ENCODE results near the gene KIN. TPM values are rescaled to one million over a fixed set of nuclear protein-coding genes. Genes with fewer than 3 reads are reported as not detected.

The KIN gene
- total RNA-seq, 1 donor from 2014 or later: 15.3 TPM

DNA sequence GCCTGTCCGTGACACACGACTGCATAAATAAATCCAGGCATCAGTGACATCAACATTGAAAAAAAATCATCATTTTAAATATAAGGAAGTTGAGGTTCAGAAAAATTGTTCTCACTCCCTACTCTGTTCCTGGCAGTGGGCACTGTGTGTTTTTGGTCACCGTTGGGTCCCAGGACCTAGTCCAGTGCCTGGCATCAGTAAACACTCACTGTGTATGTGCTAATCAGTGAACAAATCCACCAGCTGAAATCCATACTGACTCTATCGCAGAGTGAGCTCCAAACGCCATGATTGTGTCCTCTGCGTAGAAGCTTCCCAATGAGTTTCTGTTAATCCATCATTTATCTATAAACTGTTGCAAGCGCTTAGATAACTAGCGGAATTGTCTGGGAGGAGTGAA, 43.5 kb downstream of the KIN start:
- DNase-seq (ENCODE audit: low read depth): no peak
- no peaks in the 10 kb centered on the region for H3K27me3 ChIP-seq (ENCODE audit: control insufficient read depth, insufficient read depth, low read length)
- TF ChIP-seq, protein P1, sequence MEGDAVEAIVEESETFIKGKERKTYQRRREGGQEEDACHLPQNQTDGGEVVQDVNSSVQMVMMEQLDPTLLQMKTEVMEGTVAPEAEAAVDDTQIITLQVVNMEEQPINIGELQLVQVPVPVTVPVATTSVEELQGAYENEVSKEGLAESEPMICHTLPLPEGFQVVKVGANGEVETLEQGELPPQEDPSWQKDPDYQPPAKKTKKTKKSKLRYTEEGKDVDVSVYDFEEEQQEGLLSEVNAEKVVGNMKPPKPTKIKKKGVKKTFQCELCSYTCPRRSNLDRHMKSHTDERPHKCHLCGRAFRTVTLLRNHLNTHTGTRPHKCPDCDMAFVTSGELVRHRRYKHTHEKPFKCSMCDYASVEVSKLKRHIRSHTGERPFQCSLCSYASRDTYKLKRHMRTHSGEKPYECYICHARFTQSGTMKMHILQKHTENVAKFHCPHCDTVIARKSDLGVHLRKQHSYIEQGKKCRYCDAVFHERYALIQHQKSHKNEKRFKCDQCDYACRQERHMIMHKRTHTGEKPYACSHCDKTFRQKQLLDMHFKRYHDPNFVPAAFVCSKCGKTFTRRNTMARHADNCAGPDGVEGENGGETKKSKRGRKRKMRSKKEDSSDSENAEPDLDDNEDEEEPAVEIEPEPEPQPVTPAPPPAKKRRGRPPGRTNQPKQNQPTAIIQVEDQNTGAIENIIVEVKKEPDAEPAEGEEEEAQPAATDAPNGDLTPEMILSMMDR (IDR thresholded peaks at IDR 0.05; ENCODE audit: insufficient read depth, low read length, poor library complexity, severe bottlenecking): no peak
- H3K36me3 ChIP-seq (ENCODE audit: control insufficient read depth, insufficient read depth, low read length): no peaks in the 10 kb centered on the region
- no peak overlapping the region for H3K4me3 ChIP-seq (ENCODE audit: low read depth, low read length)

DNA sequence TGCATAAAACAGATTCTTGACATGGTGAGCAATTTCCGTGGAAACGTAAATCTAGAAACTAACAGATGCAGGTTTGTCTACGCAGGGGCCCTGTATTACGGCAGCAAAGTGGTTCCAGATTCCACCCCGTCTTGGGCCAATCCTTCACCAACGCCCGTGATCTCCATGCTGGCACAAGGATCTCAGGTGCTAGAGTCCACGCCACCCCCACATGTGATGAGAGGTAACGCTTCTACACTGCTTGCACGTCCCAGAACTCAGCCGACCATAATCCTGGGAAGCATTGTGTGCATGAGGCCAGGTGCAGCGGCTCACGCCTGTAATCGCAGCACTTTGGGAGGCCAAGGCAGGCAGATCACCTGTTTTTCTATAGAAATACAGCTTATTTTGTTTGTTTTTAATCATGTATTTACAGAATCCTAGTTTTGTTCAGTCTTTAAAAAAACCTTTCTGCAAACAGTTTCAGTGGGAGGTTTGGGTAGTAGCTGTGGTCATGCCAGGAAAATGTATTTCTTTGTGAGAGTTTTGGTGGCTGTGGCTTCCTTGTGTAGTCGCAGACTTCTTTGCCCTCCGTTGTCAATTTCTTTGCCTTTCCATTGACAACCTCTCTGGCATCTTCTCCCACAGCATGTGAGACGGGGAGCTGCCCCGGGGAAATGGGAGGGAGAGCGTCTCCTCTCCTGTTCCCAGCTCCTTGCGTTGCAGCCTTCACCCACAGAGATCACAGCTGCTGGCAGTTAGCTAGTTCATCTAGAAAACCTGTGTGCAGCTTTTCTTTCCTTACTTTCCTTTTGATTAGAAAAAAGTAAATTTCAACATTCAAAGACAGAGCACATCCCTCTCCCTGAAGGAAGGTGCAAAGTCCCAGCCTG, 49.0 kb downstream of the KIN start:
- no peak overlapping the region for H3K4me3 ChIP-seq (ENCODE audit: low read depth, low read length)
- no peak for DNase-seq (ENCODE audit: low read depth)
- H3K36me3 ChIP-seq (ENCODE audit: control insufficient read depth, insufficient read depth, low read length): no peaks in the 10 kb centered on the region
- TF ChIP-seq, protein P1 (IDR thresholded peaks at IDR 0.05; ENCODE audit: insufficient read depth, low read length, poor library complexity, severe bottlenecking): no peak
- H3K27me3 ChIP-seq (ENCODE audit: control insufficient read depth, insufficient read depth, low read length): no peaks in the 10 kb centered on the region

DNA sequence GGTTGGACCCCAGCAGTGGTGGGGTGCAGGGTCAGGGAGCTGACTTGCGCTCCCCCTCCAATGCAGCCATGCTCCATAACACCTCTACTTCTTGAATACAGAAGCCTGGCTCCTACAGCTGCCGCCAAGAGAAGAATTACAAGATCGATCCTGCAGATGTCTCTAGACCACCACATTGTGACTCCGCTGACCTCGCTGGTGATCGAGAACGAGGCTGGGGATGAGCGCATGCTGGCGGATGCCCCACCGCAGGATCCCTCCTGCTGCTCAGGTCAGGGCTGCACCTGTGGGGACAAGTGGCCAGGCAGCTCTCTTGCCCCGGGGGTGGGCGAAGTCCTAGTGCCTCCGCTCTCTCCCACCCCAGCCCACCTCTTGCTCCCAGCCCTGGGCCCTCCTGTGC, 53.0 kb downstream of the KIN start:
- H3K4me3 ChIP-seq (ENCODE audit: low read depth, low read length): no peak overlapping the region
- H3K36me3 ChIP-seq (ENCODE audit: control insufficient read depth, insufficient read depth, low read length): no peaks in the 10 kb centered on the region
- no peak for DNase-seq (ENCODE audit: low read depth)
- no peaks in the 10 kb centered on the region for H3K27me3 ChIP-seq (ENCODE audit: control insufficient read depth, insufficient read depth, low read length)
- TF ChIP-seq, protein P1 (IDR thresholded peaks at IDR 0.05; ENCODE audit: insufficient read depth, low read length, poor library complexity, severe bottlenecking): no peak

DNA sequence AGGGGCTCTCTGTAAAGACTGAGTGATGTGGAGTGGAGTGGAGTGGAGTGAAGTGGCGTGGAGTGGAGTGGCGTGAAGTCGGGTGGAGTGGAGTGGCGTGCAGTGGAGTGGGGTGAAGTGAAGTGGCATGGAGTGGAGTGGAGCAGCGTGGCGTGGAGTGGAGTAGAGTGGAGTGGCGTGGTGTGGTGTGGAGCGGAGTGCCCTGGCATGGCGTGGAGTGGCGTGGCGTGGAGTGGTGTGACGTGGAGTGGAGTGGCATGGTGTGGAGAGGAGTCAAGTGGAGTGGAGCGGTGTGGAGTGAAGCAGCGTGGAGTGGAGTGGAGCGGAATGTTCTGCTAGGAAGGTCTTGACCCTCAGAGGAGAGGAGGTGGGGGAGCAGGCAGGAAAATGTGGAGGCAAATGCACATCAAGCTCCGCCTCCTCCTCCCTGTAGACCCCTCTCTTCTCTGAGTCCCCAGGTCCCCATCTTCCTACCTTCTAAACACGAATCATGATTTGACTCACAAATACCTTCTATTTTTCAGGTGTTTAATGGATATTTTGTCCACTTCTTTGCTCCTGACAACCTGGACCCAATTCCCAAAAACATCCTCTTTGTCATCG, 64.8 kb downstream of the KIN start:
- H3K36me3 ChIP-seq (ENCODE audit: control insufficient read depth, insufficient read depth, low read length): no peaks in the 10 kb centered on the region
- DNase-seq (ENCODE audit: low read depth): no peak
- no peak overlapping the region for H3K4me3 ChIP-seq (ENCODE audit: low read depth, low read length)
- TF ChIP-seq, protein P1 (IDR thresholded peaks at IDR 0.05; ENCODE audit: insufficient read depth, low read length, poor library complexity, severe bottlenecking): no peak
- H3K27me3 ChIP-seq (ENCODE audit: control insufficient read depth, insufficient read depth, low read length): peaks cover 2% of the 10 kb centered on the region

DNA sequence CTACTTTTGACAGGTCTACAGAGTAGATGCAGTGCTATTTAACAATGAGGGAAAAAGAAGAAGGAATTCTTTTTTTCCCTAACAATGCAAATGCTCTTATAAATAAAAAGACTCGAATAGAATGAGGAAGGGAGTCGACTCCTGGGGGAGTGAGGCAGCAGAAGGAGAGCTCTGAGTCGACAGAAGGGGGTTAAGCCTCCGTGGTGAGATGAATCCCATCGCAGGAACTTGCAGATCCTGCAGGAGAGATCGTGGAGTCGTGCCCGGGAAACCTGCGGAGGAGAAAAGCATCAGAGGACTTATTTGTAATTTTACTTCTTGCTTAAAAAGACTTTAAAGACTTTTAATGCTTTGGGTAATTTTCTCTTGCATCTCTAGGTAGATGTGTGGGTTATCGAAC, 67.3 kb downstream of the KIN start:
- Histone ChIP-seq H3K36me3 (ENCODE audit: control insufficient read depth, insufficient read depth, low read length) (no peaks in the 10 kb centered on the region), H3K4me3 (ENCODE audit: low read depth, low read length) (no peak overlapping the region), H3K27me3 (ENCODE audit: control insufficient read depth, insufficient read depth, low read length) (no peaks in the 10 kb centered on the region)
- TF ChIP-seq, protein P1 (IDR thresholded peaks at IDR 0.05; ENCODE audit: insufficient read depth, low read length, poor library complexity, severe bottlenecking): no peak
- DNase-seq (ENCODE audit: low read depth): no peak

Measured in kidney epithelial cell (primary cell).